Fibroblast of villous mesenchyme (primary cell): ENCODE measurements around the gene ROCK2. TPM values are rescaled to one million over a fixed set of nuclear protein-coding genes. Genes with fewer than 3 reads are reported as not detected.

Experiments
- DNase-seq: peaks from one replicate; pipeline ENCODE4 v3.0.0-alpha.2; 2010; ENCODE audit warnings: low read depth
- H3K4me3 ChIP-seq: 2 replicates; pipeline ENCODE4 v1.5.1; 2011; ENCODE audit warnings: low read depth, mild to moderate bottlenecking, low read length
- total RNA-seq: library from RNA; depleted of rRNA; stranded (reverse); fragments of >200 nt; gene quantifications from 2 replicates; pipeline ENCODE4 v1.2.3, GENCODE V29; 2012
- TF ChIP-seq, protein P1 (sequence below): IDR thresholded peaks from 2 replicates; pipeline ENCODE4 v1.5.1; 2012; ENCODE audit warnings: low read depth, mild to moderate bottlenecking, low read length; ENCODE audit not compliant: insufficient read depth

ROCK2 gene
- total RNA-seq, 1 donor = 54.0 TPM

GRCh38 chr2:11292464-11293255 lies 51.8 kb downstream of the ROCK2 start:
- peak; percentile 75 for DNase-seq
- TF ChIP-seq, protein P1, sequence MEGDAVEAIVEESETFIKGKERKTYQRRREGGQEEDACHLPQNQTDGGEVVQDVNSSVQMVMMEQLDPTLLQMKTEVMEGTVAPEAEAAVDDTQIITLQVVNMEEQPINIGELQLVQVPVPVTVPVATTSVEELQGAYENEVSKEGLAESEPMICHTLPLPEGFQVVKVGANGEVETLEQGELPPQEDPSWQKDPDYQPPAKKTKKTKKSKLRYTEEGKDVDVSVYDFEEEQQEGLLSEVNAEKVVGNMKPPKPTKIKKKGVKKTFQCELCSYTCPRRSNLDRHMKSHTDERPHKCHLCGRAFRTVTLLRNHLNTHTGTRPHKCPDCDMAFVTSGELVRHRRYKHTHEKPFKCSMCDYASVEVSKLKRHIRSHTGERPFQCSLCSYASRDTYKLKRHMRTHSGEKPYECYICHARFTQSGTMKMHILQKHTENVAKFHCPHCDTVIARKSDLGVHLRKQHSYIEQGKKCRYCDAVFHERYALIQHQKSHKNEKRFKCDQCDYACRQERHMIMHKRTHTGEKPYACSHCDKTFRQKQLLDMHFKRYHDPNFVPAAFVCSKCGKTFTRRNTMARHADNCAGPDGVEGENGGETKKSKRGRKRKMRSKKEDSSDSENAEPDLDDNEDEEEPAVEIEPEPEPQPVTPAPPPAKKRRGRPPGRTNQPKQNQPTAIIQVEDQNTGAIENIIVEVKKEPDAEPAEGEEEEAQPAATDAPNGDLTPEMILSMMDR = no peak
- no peak overlapping the region for H3K4me3 ChIP-seq

GRCh38 chr2:11290713-11291112 lies 53.7 kb downstream of the ROCK2 start:
- H3K4me3 ChIP-seq = no peak overlapping the region
- TF ChIP-seq, protein P1 = no peak
- no peak for DNase-seq

DNA sequence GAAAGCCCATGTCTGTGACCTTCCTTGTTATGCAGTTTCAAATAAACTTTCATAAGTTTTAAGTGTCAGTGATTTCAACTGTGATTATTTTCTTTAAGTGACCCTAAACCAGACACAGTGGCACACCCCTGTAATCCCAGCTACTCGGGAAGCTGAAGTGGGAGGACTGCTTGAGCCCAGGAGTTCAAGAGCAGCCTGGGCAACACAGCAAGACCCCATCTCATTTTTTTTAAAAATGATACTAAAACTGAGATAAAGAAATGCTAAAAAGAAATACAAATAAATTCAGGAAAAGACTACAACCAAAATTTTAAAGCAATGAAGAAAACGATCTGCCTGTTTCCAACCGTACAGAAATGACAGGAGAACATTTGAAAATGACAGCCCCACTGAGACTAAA lies 54.2 kb downstream of the ROCK2 start:
- TF ChIP-seq, protein P1 = no peak
- H3K4me3 ChIP-seq = no peak overlapping the region
- no peak for DNase-seq

DNA sequence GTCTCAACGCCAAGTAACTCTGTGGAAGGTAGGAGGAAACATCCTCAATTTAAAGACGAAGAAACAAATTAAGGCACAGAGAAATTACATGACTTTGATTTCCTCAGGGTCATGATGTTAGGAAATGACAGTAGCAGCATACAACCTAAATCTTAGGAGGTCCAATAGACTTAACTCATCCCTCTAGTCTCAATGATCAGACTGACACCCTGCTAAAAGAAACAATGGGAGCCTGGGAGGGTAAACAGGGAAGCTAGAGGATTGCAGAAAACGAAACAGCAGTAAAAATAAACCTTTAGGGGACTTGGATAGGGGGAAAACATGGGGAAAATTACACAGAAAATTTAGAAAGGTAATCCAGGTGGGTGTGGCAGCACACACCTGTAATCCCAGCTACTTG lies 56.0 kb downstream of the ROCK2 start:
- TF ChIP-seq, protein P1 = no peak
- DNase-seq = no peak
- H3K4me3 ChIP-seq = no peak overlapping the region

- TF ChIP-seq, protein P1 = no peak
- H3K4me3 ChIP-seq = no peak overlapping the region
- DNase-seq = no peak
Observed at GRCh38 chr2:11286749-11287148, 57.7 kb downstream of the ROCK2 start.

DNA sequence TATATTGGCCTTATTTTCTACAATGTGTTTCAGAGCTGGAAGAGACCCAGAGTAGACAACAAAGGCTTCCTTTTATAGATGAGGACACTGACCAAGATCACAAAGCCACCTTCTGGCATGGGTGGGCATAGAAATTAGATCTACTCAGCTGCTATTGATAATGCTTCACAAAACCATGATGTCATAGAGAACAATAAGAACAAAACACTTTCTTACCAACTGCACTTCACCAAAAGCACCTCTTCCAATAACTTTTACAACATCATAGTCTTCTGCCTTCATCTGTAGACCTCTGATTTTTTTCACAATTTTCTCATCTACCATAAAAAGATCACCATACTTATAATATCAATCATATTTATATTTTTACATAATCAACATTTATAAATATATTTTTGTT lies 58.1 kb downstream of the ROCK2 start:
- DNase-seq = no peak
- no peak overlapping the region for H3K4me3 ChIP-seq
- TF ChIP-seq, protein P1 = no peak

- no peak overlapping the region for H3K4me3 ChIP-seq
- no peak for DNase-seq
- TF ChIP-seq, protein P1 = no peak
Observed at GRCh38 chr2:11285499-11285898, 58.9 kb downstream of the ROCK2 start.
